WERI-Rb-1 (cell line): Measurements from ENCODE around the gene KIF1C.

Experiments
- DNase-seq: peaks from one replicate; pipeline ENCODE4 v3.0.0-alpha.2; 2020
- H3K27ac ChIP-seq: fragments of 250-450 bp; sonication (Bioruptor Pico); 2 replicates; pipeline ENCODE4 v1.5.1; 2020; ENCODE audit warnings: mild to moderate bottlenecking, moderate library complexity
- H3K27me3 ChIP-seq: fragments of 250-450 bp; sonication (Bioruptor Pico); 2 replicates; pipeline ENCODE4 v1.5.1; 2021; ENCODE audit warnings: mild to moderate bottlenecking, low read depth, moderate library complexity; ENCODE audit not compliant: insufficient read depth, severe bottlenecking
- H3K36me3 ChIP-seq: fragments of 250-450 bp; sonication (Bioruptor Pico); 2 replicates; pipeline ENCODE4 v1.5.1; 2020; ENCODE audit warnings: mild to moderate bottlenecking, moderate library complexity
- H3K4me3 ChIP-seq: 2 replicates; pipeline ENCODE4 v1.5.1; 2011; ENCODE audit warnings: low read depth, mild to moderate bottlenecking, control low read depth, low read length
- H3K9me3 ChIP-seq: fragments of 250-450 bp; sonication (Bioruptor Pico); 2 replicates; pipeline ENCODE4 v1.5.1; 2021; ENCODE audit warnings: mild to moderate bottlenecking, moderate library complexity; ENCODE audit not compliant: severe bottlenecking
- TF ChIP-seq, protein P1 (sequence below): IDR thresholded peaks from 2 replicates; pipeline ENCODE4 v1.5.1; 2011; ENCODE audit warnings: low read depth, mild to moderate bottlenecking, control low read depth, inconsistent platforms, low read length

The KIF1C gene

DNA sequence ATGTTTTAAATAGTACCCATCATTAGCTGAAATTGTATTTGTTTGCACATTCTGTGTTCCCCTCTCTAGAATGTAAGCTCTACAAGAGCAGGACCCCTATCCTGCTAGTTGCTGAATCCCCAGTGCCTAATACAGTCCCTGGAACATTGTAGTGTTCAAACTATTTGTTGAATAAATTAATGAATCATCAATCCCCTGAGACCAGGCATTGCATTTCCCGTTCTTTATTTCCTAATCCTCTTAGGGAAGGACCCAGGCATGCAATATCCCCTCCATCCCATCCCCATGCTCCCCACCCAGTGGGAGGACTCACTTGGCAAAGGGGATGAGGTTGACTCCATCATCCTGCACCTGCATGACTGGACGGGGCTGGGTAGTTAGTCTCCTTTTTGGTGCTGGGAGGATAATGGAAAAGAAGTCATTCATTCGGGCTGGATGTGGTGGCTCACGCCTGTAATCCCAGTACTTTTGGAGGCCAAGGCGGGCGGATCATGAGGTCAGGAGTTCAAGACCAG, 3.6 kb upstream of the KIF1C start:
- no peak overlapping the region for H3K4me3 ChIP-seq
- no peak for DNase-seq
- no peak overlapping the region for H3K27ac ChIP-seq
- no peaks in the 10 kb centered on the region for H3K36me3 ChIP-seq
- TF ChIP-seq, protein P1, sequence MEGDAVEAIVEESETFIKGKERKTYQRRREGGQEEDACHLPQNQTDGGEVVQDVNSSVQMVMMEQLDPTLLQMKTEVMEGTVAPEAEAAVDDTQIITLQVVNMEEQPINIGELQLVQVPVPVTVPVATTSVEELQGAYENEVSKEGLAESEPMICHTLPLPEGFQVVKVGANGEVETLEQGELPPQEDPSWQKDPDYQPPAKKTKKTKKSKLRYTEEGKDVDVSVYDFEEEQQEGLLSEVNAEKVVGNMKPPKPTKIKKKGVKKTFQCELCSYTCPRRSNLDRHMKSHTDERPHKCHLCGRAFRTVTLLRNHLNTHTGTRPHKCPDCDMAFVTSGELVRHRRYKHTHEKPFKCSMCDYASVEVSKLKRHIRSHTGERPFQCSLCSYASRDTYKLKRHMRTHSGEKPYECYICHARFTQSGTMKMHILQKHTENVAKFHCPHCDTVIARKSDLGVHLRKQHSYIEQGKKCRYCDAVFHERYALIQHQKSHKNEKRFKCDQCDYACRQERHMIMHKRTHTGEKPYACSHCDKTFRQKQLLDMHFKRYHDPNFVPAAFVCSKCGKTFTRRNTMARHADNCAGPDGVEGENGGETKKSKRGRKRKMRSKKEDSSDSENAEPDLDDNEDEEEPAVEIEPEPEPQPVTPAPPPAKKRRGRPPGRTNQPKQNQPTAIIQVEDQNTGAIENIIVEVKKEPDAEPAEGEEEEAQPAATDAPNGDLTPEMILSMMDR: no peak
- no peaks in the 10 kb centered on the region for H3K27me3 ChIP-seq
- no peaks in the 10 kb centered on the region for H3K9me3 ChIP-seq

DNA sequence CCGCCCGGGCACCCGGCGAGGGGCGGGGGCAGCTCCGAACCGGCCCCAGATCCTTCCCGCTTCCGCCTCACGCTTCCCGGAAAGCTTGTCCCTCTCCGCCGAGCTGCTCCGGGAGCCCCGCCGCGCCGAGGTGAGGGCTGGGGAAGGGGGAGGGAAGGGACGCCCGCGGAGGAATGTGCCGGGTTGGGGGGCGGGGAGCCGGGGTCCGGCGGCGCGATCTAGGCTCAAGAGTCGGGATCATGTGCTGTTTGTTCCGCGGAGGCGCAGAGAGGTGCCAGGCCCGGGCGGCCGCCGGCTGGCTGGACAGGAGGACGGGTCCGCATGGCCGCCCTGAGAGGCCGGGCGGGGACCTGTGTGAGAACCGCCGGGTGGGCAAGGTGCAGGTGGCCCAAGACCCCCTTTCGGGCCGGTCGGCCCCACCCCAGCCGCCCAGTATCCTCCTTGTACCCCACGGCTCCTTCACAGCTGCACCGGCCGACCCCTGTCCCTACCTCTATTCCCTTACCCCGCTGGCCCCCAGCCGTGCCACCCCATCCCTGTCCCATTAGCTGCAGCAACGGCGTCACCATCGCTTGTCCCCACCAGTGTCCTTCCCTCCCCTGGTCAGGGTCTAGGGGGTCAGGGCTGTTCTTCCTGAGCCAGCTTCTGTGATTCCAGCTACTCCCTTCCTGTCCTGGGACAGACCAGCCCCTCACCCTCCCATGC, 429 bp downstream of the KIF1C start:
- peak; percentile 47 for DNase-seq
- no peaks in the 10 kb centered on the region for H3K9me3 ChIP-seq
- H3K27me3 ChIP-seq: no peaks in the 10 kb centered on the region
- H3K4me3 ChIP-seq: peak overlapping the region; percentile 67
- peaks cover 21% of the 10 kb centered on the region for H3K36me3 ChIP-seq
- peak overlapping the region; percentile 91 for H3K27ac ChIP-seq
- TF ChIP-seq, protein P1: no peak

DNA sequence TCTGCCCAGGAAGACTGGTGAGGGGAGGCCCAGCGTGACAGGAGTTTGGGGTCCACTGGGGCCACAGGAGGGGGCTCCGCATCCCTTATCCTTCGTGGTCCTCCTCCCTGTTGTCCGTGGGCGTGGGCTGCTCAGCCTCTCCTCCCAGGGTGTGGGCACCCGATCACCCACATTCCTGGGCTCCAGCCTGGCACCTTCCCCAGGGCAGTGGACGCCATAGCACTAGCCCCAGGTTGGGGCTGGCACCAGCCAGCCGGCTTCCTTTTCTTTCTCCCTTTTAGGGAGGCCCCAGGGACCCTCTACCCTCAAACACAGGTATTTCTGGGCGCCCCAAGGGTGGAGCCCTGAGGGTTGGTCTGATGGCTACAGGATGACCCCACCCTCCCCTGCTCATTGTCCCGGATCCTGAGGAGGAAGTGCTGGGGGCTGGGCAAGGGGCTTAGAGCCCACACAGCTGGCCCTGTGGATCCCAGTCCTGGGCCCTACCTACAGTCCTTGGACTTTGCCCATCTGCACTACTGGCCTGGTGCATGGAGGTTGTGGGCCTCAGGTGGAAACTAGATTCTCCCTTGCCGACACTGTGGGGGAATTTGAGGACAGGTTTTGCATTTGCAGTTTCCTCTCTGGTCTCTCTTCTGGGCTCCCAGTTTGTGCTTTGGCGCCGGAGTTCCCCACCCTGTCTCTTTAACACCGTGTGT, 1.1 kb downstream of the KIF1C start:
- no peaks in the 10 kb centered on the region for H3K27me3 ChIP-seq
- H3K36me3 ChIP-seq: peaks cover 28% of the 10 kb centered on the region
- TF ChIP-seq, protein P1: no peak
- no peaks in the 10 kb centered on the region for H3K9me3 ChIP-seq
- peak overlapping the region; percentile 91; the same call in 1 of the 2 replicates for H3K27ac ChIP-seq
- peak overlapping the region; percentile 67 for H3K4me3 ChIP-seq
- DNase-seq: no peak

DNA sequence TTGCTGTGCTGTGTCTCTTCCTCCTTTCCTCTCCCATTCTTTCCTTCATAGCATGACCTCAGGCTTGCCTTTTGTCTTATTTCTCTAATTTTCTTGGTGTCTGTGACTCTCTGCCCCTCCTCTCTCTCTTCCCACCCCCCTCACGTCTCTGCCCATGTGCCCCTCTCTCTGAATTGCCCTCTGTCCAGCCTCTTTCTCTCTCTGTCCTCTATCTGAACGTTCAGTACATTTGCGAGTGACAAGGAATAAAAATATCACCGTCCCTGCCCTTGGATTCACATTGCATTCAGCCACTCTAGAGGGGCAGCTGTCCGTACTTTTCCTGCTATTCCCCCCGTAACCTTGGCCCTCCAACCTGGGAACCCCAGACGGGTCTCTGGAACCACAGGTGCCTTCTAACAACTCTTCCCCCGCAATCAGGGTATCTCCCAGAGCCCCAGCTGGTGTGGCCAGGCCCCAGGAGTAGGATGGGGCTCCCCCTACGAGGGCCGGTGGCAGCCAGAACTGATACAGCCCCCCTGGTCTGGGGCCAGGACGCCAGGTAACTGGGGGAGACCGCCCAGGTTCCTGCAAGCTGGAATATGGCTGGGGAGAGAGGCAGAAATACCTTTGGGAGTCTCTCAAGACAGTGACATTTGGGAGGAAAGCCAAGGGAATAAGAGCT, 1.8 kb downstream of the KIF1C start:
- no peak for DNase-seq
- H3K36me3 ChIP-seq: peaks cover 35% of the 10 kb centered on the region
- H3K4me3 ChIP-seq: no peak overlapping the region
- H3K27me3 ChIP-seq: no peaks in the 10 kb centered on the region
- H3K27ac ChIP-seq: no peak overlapping the region
- TF ChIP-seq, protein P1: no peak
- no peaks in the 10 kb centered on the region for H3K9me3 ChIP-seq

DNA sequence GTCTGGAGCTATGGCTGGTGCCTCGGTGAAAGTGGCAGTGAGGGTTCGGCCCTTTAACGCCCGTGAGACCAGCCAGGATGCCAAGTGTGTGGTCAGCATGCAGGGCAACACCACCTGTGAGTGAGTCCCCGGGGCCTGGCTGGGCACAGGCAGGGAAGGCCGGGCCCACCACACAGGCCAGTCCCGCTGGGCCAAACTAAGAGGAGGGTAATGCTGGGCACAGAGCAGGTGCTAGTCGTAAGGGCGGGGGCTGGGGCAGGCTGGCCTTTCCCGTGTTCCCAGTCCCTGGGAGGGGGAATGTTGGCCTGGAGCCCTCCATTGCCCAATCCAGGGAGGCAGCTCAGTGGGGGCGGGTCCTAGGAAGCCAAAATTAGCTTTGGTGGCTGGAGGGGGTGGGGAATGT, 2.5 kb downstream of the KIF1C start:
- TF ChIP-seq, protein P1: no peak
- no peak for DNase-seq
- Histone ChIP-seq H3K4me3 (no peak overlapping the region), H3K27ac (no peak overlapping the region), H3K9me3 (no peaks in the 10 kb centered on the region), H3K27me3 (no peaks in the 10 kb centered on the region), H3K36me3 (peaks cover 42% of the 10 kb centered on the region)
